Activated CD4-positive, CD25-positive, alpha-beta regulatory T cell treated with anti-CD3 and anti-CD28 coated beads, Interleukin-2, amount 50 U/mL, for 72 hours (primary cell): ENCODE data around the gene CLCN1.

Experiments
- DNase-seq: peaks from one replicate; pipeline ENCODE4 v3.0.0; 2021

The CLCN1 gene

GRCh38 chr7:143341842-143342241 lies 25.9 kb downstream of the CLCN1 start:
- DNase-seq = no peak

GRCh38 chr7:143343596-143343995 lies 27.7 kb downstream of the CLCN1 start:
- DNase-seq = no peak

- peak; percentile 54 for DNase-seq
Measured at GRCh38 chr7:143345428-143345900, 29.6 kb downstream of the CLCN1 start.

GRCh38 chr7:143346018-143346417 lies 30.1 kb downstream of the CLCN1 start:
- no peak for DNase-seq

- DNase-seq = no peak
Measured at GRCh38 chr7:143347950-143348349, 32.0 kb downstream of the CLCN1 start.

- DNase-seq = no peak
Measured at GRCh38 chr7:143351060-143351459, 35.1 kb downstream of the CLCN1 start.

- DNase-seq = no peak
Measured at GRCh38 chr7:143351574-143351973, 35.7 kb downstream of the CLCN1 start.

GRCh38 chr7:143352531-143353002 lies 36.7 kb downstream of the CLCN1 start:
- no peak for DNase-seq

- no peak for DNase-seq
Measured at GRCh38 chr7:143354376-143354775, 38.5 kb downstream of the CLCN1 start.

GRCh38 chr7:143354965-143355364 lies 39.1 kb downstream of the CLCN1 start:
- no peak for DNase-seq

- DNase-seq = no peak
Measured at GRCh38 chr7:143355450-143356385, 39.8 kb downstream of the CLCN1 start.

GRCh38 chr7:143356414-143357050 lies 40.6 kb downstream of the CLCN1 start:
- DNase-seq = no peak

- no peak for DNase-seq
Measured at GRCh38 chr7:143358626-143359025, 42.7 kb downstream of the CLCN1 start.

- no peak for DNase-seq
Measured at GRCh38 chr7:143359771-143360353, 44.0 kb downstream of the CLCN1 start.

GRCh38 chr7:143360788-143361551 lies 45.1 kb downstream of the CLCN1 start:
- no peak for DNase-seq

GRCh38 chr7:143361552-143362130 lies 45.7 kb downstream of the CLCN1 start:
- no peak for DNase-seq

GRCh38 chr7:143362131-143363015 lies 46.5 kb downstream of the CLCN1 start, which contains the start of gene FAM131B:
FAM131B (minus strand) TSS chr7:143362713; CDS start chr7:143362603, 110 bp downstream.
- no peak for DNase-seq

- no peak for DNase-seq
Measured at GRCh38 chr7:143363016-143363937, 47.4 kb downstream of the CLCN1 start.

- DNase-seq = peak; percentile 7
Measured at GRCh38 chr7:143367972-143368371, 52.1 kb downstream of the CLCN1 start.

- no peak for DNase-seq
Measured at GRCh38 chr7:143368387-143368786, 52.5 kb downstream of the CLCN1 start.
